ENCODE results near the gene GPX6. TPM values are rescaled to one million over a fixed set of nuclear protein-coding genes. Genes with fewer than 3 reads are reported as not detected.

GPX6 gene, protein sequence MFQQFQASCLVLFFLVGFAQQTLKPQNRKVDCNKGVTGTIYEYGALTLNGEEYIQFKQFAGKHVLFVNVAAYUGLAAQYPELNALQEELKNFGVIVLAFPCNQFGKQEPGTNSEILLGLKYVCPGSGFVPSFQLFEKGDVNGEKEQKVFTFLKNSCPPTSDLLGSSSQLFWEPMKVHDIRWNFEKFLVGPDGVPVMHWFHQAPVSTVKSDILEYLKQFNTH
- polyA plus RNA-seq (2013, experiment 1 of 2), result not detected
- not detected for polyA plus RNA-seq (2013, experiment 2 of 2)

DNA sequence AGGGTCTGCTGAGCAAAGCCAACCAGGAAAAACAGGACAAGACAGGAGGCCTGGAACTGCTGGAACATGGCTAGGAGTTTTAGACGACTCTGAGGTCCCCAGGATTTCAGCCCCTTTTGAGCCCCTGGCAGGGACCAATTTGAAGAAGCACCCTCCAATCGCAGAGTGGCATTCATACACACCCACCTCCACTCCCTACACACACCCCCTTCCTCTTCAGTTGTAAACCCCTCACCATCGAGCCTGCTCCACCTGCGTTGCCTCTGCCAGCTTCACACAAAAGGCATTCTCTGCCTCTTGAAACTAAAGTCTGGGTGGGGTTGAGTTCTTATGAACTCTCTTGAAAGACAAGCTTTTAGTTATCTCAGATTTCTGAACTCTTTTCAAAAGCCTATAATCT is at the start of gene GPX6:
Gene GPX6, minus strand, starts transcription at position 118 of the 400 bp plus-strand sequence. Its CDS starts 50 bp downstream, at position 68.
- WGBS (ENCODE audit: extremely low coverage, insufficient coverage, low lambda C conversion rate), result no CpG with 5 or more reads among the region's 4 CpGs
- Histone ChIP-seq H3K27ac (ENCODE audit: low read depth, low read length) (no peak within 1 kb of the TSS), H3K27me3 (ENCODE audit: insufficient read depth, low read length, poor library complexity) (no peaks in the 10 kb centered on the region), H3K9ac (ENCODE audit: low read length) (no peak within 1 kb of the TSS), H2BK15ac (replicated peaks; ENCODE audit: low read depth) (no peak within 1 kb of the TSS), H3K4me2 (ENCODE audit: low read length) (no peak within 1 kb of the TSS), H3K4me3 (ENCODE audit: low read length) (no peak within 1 kb of the TSS), H2BK120ac (ENCODE audit: low read depth, low read length) (no peak within 1 kb of the TSS), H3K79me1 (ENCODE audit: low read length) (no peaks in the 10 kb centered on the region), H2AK5ac (ENCODE audit: low read length) (no peak within 1 kb of the TSS), H3K23ac (ENCODE audit: low read length) (no peak within 1 kb of the TSS), H4K5ac (ENCODE audit: low read length) (no peak within 1 kb of the TSS), H3K18ac (ENCODE audit: low read length) (no peak within 1 kb of the TSS), H3K4me1 (ENCODE audit: control insufficient read depth, low read depth, low read length) (no peaks in the 10 kb centered on the region), H2BK5ac (ENCODE audit: low read length) (no peak within 1 kb of the TSS), H4K8ac (ENCODE audit: low read depth, low read length) (no peak within 1 kb of the TSS), H3K56ac (ENCODE audit: low read length) (no peak within 1 kb of the TSS), H3K4ac (ENCODE audit: low read depth, low read length) (no peak within 1 kb of the TSS), H3K79me2 (ENCODE audit: control insufficient read depth, insufficient read depth, low read length) (no peaks in the 10 kb centered on the region), H3K36me3 (ENCODE audit: control insufficient read depth, insufficient read depth, low read length) (no peaks in the 10 kb centered on the region)
- no peak for DNase-seq

DNA sequence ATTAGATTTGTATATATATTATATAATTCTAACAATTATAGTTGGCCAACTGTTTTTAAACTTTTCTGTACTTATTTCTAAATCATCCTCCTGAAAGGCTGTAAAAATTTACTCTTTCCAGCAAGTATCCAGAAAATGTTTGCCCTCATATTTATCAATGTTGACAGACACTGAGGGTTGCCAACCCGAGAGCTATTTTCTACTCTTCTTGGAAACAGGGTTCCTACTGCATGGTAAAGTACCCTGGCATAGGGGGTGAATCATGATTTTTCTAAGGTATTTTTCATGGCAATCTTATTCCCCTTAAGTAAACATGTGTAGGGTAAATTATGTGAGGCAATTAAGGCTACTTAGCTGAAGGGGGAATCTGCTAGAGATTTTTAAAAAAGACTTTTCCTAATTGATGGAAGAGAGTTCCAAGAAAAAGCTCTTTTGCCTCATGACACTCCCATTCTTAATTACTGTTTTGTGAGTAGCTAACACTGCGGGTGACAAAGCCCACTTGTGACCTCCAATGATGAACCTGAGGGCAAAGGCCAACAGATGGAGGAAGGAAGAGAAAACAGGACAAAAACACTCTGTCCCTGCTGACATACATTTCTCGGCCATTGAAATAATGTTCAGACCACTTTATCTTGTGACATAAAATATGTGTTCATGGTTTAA is 48.0 kb upstream of the GPX6 start:
- Histone ChIP-seq H3K27me3 (ENCODE audit: insufficient read depth, low read length, poor library complexity) (no peaks in the 10 kb centered on the region), H3K79me2 (ENCODE audit: control insufficient read depth, insufficient read depth, low read length) (no peaks in the 10 kb centered on the region), H3K4me1 (ENCODE audit: control insufficient read depth, low read depth, low read length) (no peaks in the 10 kb centered on the region), H2BK120ac (ENCODE audit: low read depth, low read length) (no peak overlapping the region), H3K18ac (ENCODE audit: low read length) (no peak overlapping the region), H3K23ac (ENCODE audit: low read length) (no peak overlapping the region), H3K36me3 (ENCODE audit: control insufficient read depth, insufficient read depth, low read length) (no peaks in the 10 kb centered on the region), H4K5ac (ENCODE audit: low read length) (no peak overlapping the region), H3K4me2 (ENCODE audit: low read length) (no peak overlapping the region), H2AK5ac (ENCODE audit: low read length) (no peak overlapping the region), H4K8ac (ENCODE audit: low read depth, low read length) (no peak overlapping the region), H3K27ac (ENCODE audit: low read depth, low read length) (no peak overlapping the region), H2BK15ac (replicated peaks; ENCODE audit: low read depth) (no peak overlapping the region), H3K9ac (ENCODE audit: low read length) (no peak overlapping the region), H3K56ac (ENCODE audit: low read length) (no peak overlapping the region), H3K4ac (ENCODE audit: low read depth, low read length) (no peak overlapping the region), H3K79me1 (ENCODE audit: low read length) (no peaks in the 10 kb centered on the region), H2BK5ac (ENCODE audit: low read length) (no peak overlapping the region), H3K4me3 (ENCODE audit: low read length) (no peak overlapping the region)
- no CpG with 5 or more reads among the region's 3 CpGs for WGBS (ENCODE audit: extremely low coverage, insufficient coverage, low lambda C conversion rate)
- DNase-seq, result no peak

GRCh38 chr6:28558629-28559028 is 43.0 kb upstream of the GPX6 start:
- no peak overlapping the region for H3K56ac ChIP-seq (ENCODE audit: low read length)
- H3K27me3 ChIP-seq (ENCODE audit: insufficient read depth, low read length, poor library complexity), result no peaks in the 10 kb centered on the region
- DNase-seq, result no peak
- H2BK120ac ChIP-seq (ENCODE audit: low read depth, low read length), result no peak overlapping the region
- H3K9ac ChIP-seq (ENCODE audit: low read length), result no peak overlapping the region
- no peaks in the 10 kb centered on the region for H3K79me1 ChIP-seq (ENCODE audit: low read length)
- no peak overlapping the region for H3K23ac ChIP-seq (ENCODE audit: low read length)
- no peaks in the 10 kb centered on the region for H3K36me3 ChIP-seq (ENCODE audit: control insufficient read depth, insufficient read depth, low read length)
- no peak overlapping the region for H2BK5ac ChIP-seq (ENCODE audit: low read length)
- no peak overlapping the region for H4K8ac ChIP-seq (ENCODE audit: low read depth, low read length)
- no peaks in the 10 kb centered on the region for H3K4me1 ChIP-seq (ENCODE audit: control insufficient read depth, low read depth, low read length)
- no peak overlapping the region for H3K4me3 ChIP-seq (ENCODE audit: low read length)
- no CpG with 5 or more reads among the region's 3 CpGs for WGBS (ENCODE audit: extremely low coverage, insufficient coverage, low lambda C conversion rate)
- H3K4ac ChIP-seq (ENCODE audit: low read depth, low read length), result no peak overlapping the region
- no peak overlapping the region for H3K4me2 ChIP-seq (ENCODE audit: low read length)
- H3K18ac ChIP-seq (ENCODE audit: low read length), result no peak overlapping the region
- H3K79me2 ChIP-seq (ENCODE audit: control insufficient read depth, insufficient read depth, low read length), result no peaks in the 10 kb centered on the region
- no peak overlapping the region for H3K27ac ChIP-seq (ENCODE audit: low read depth, low read length)
- H2BK15ac ChIP-seq (replicated peaks; ENCODE audit: low read depth), result no peak overlapping the region
- H2AK5ac ChIP-seq (ENCODE audit: low read length), result no peak overlapping the region
- H4K5ac ChIP-seq (ENCODE audit: low read length), result no peak overlapping the region

GRCh38 chr6:28555136-28555535 is 39.5 kb upstream of the GPX6 start:
- H3K79me1 ChIP-seq (ENCODE audit: low read length), result no peaks in the 10 kb centered on the region
- H3K4me2 ChIP-seq (ENCODE audit: low read length), result no peak overlapping the region
- H3K27ac ChIP-seq (ENCODE audit: low read depth, low read length), result no peak overlapping the region
- no peaks in the 10 kb centered on the region for H3K79me2 ChIP-seq (ENCODE audit: control insufficient read depth, insufficient read depth, low read length)
- H4K8ac ChIP-seq (ENCODE audit: low read depth, low read length), result no peak overlapping the region
- H2BK15ac ChIP-seq (replicated peaks; ENCODE audit: low read depth), result no peak overlapping the region
- H2AK5ac ChIP-seq (ENCODE audit: low read length), result no peak overlapping the region
- no peak for DNase-seq
- H3K23ac ChIP-seq (ENCODE audit: low read length), result no peak overlapping the region
- no peaks in the 10 kb centered on the region for H3K27me3 ChIP-seq (ENCODE audit: insufficient read depth, low read length, poor library complexity)
- no peak overlapping the region for H2BK120ac ChIP-seq (ENCODE audit: low read depth, low read length)
- no peaks in the 10 kb centered on the region for H3K4me1 ChIP-seq (ENCODE audit: control insufficient read depth, low read depth, low read length)
- H4K5ac ChIP-seq (ENCODE audit: low read length), result no peak overlapping the region
- WGBS (ENCODE audit: extremely low coverage, insufficient coverage, low lambda C conversion rate), result no CpG with 5 or more reads among the region's 2 CpGs
- no peak overlapping the region for H2BK5ac ChIP-seq (ENCODE audit: low read length)
- no peak overlapping the region for H3K18ac ChIP-seq (ENCODE audit: low read length)
- no peak overlapping the region for H3K9ac ChIP-seq (ENCODE audit: low read length)
- H3K4ac ChIP-seq (ENCODE audit: low read depth, low read length), result no peak overlapping the region
- H3K56ac ChIP-seq (ENCODE audit: low read length), result no peak overlapping the region
- no peaks in the 10 kb centered on the region for H3K36me3 ChIP-seq (ENCODE audit: control insufficient read depth, insufficient read depth, low read length)
- H3K4me3 ChIP-seq (ENCODE audit: low read length), result no peak overlapping the region

DNA sequence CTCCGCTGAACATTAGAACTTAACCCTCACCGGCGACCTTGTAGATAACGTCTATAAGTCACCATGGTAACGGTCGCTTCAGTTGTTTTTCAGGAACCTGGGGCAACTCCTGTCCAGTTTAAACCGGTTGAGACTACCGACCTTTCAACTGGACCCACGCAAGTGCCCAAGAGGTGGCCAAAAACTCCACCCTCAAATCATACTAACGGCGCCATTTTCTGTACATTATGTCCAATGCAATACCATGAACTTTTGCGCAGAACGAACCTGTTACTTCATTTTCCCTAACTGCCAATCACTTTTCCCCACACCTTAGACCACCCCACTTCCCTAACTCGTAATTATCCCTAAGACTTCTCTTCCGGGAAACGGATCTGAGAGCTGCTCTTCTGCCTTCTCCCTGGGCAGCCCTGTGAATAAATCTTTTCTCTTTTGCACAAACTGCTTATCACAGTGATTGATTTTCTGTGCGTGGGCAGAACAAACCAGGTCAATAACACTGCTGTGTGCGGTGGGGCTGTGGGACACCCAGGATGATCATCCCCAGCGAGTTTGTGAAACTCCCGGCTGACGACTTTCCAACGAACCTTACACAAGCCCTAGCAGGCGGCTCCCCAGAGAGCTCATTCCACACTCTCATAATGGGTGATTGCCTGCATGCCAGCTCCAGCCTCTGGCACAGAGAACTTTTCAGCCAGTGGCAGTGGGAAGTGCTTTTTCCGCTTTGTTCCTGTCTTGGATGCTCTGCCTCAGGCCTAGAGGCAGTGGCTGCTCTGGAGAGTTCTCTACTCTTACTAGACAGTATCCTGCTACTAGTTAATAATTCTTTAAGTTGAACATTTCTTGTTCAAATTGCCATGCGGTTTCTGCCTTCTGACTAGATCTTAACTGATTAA is 38.6 kb upstream of the GPX6 start:
- Histone ChIP-seq H3K36me3 (ENCODE audit: control insufficient read depth, insufficient read depth, low read length) (no peaks in the 10 kb centered on the region), H3K23ac (ENCODE audit: low read length) (no peak overlapping the region), H3K56ac (ENCODE audit: low read length) (no peak overlapping the region), H4K8ac (ENCODE audit: low read depth, low read length) (no peak overlapping the region), H3K4ac (ENCODE audit: low read depth, low read length) (no peak overlapping the region), H3K18ac (ENCODE audit: low read length) (no peak overlapping the region), H3K4me1 (ENCODE audit: control insufficient read depth, low read depth, low read length) (no peaks in the 10 kb centered on the region), H3K27ac (ENCODE audit: low read depth, low read length) (no peak overlapping the region), H2AK5ac (ENCODE audit: low read length) (no peak overlapping the region), H3K9ac (ENCODE audit: low read length) (no peak overlapping the region), H2BK120ac (ENCODE audit: low read depth, low read length) (no peak overlapping the region), H2BK5ac (ENCODE audit: low read length) (no peak overlapping the region), H3K4me3 (ENCODE audit: low read length) (no peak overlapping the region), H3K27me3 (ENCODE audit: insufficient read depth, low read length, poor library complexity) (no peaks in the 10 kb centered on the region), H2BK15ac (replicated peaks; ENCODE audit: low read depth) (no peak overlapping the region), H3K79me1 (ENCODE audit: low read length) (no peaks in the 10 kb centered on the region), H3K79me2 (ENCODE audit: control insufficient read depth, insufficient read depth, low read length) (no peaks in the 10 kb centered on the region), H4K5ac (ENCODE audit: low read length) (no peak overlapping the region), H3K4me2 (ENCODE audit: low read length) (no peak overlapping the region)
- peak; percentile 43 for DNase-seq
- no CpG with 5 or more reads among the region's 25 CpGs for WGBS (ENCODE audit: extremely low coverage, insufficient coverage, low lambda C conversion rate)
